HCT116 (cell line): ENCODE data around the gene TOPAZ1.

ENCODE experiments used
- ATF3 ChIP-seq: IDR thresholded peaks from 2 replicates; pipeline ENCODE4 v1.6.1; 2012
- CTCF ChIP-seq, 3 experiments: fragments of 200-600 bp in 1 of 3; sonication (generic) in 1 of 3; IDR thresholded peaks in 2 of 3; conservative IDR thresholded peaks in 1 of 3; 2 replicates each; pipeline ENCODE4 v1.5.1; 2012 to 2017; ENCODE audit warnings: low read depth in 2 of 3, low read length in 2 of 3, antibody characterized with exemption in 1 of 3, borderline replicate concordance in 1 of 3, control low read depth in 1 of 3, mild to moderate bottlenecking in 1 of 3, mixed read lengths in 1 of 3, mixed run types in 1 of 3, moderate library complexity in 1 of 3; ENCODE audit not compliant: insufficient read depth in 1 of 3
- EGR1 ChIP-seq: IDR thresholded peaks from 2 replicates; pipeline ENCODE4 v1.6.1; 2012; ENCODE audit warnings: low read depth
- EZH2phosphoT487 ChIP-seq: fragments of 200-600 bp; IDR thresholded peaks from 2 replicates; pipeline ENCODE4 v1.6.1; 2018; ENCODE audit warnings: antibody characterized with exemption, borderline replicate concordance
- MAX ChIP-seq: IDR thresholded peaks from 2 replicates; pipeline ENCODE4 v1.6.1; 2012
- POLR2A ChIP-seq: IDR thresholded peaks from 2 replicates; pipeline ENCODE4 v1.7.0; 2011; ENCODE audit warnings: borderline replicate concordance; ENCODE audit not compliant: insufficient read depth, insufficient read length; ENCODE audit errors: extremely low read depth
- POLR2AphosphoS5 ChIP-seq: IDR thresholded peaks from 2 replicates; pipeline ENCODE4 v1.6.1; 2011; ENCODE audit warnings: mild to moderate bottlenecking, low read depth, low read length, moderate library complexity
- REST ChIP-seq: IDR thresholded peaks from 2 replicates; pipeline ENCODE4 v1.6.1; 2012; ENCODE audit warnings: low read depth
- SIN3A ChIP-seq: IDR thresholded peaks from 2 replicates; pipeline ENCODE4 v1.6.1; 2012; ENCODE audit warnings: low read depth
- SRF ChIP-seq: IDR thresholded peaks from 2 replicates; pipeline ENCODE4 v1.6.1; 2012; ENCODE audit warnings: low read depth
- TCF7L2 ChIP-seq: IDR thresholded peaks from 2 replicates; pipeline ENCODE4 v1.7.0; 2011; ENCODE audit warnings: borderline replicate concordance, inconsistent platforms; ENCODE audit not compliant: insufficient read depth, insufficient read length; ENCODE audit errors: extremely low read depth

- TF ChIP-seq CTCF (IDR thresholded peaks at IDR 0.05 in 2 of 3, conservative IDR thresholded peaks at IDR 0.05 in 1 of 3; ENCODE audit: borderline replicate concordance in 1 of 3, insufficient read depth in 1 of 3, low read depth in 2 of 3, low read length in 2 of 3) (no peak), POLR2A (no peak), MAX (no peak), EZH2phosphoT487 (no peak), POLR2AphosphoS5 (no peak), SIN3A (no peak), SRF (no peak), TCF7L2 (no peak), EGR1 (no peak), ATF3 (no peak), REST (no peak)
Measured at GRCh38 chr3:44228900-44229299, 12.8 kb upstream of the TOPAZ1 start.
